NCI-H2196 treated with DMSO at 0.1 percent for 48 hours (cell line): ENCODE results near the gene IFT88.
"Not testable (repeated sequence)": the region's sequence is repeated elsewhere in the genome, so short reads cannot be mapped to it uniquely, and the experiment has no call there.

Source experiments
- DNase-seq: peaks from one replicate; lab custom pipeline; 2025; ENCODE audit not compliant: unreplicated experiment; lab: John Stamatoyannopoulos, UW

The IFT88 gene

GRCh38 chr13:20616059-20616797, 49.3 kb downstream of the IFT88 start:
- no peak for DNase-seq

DNA sequence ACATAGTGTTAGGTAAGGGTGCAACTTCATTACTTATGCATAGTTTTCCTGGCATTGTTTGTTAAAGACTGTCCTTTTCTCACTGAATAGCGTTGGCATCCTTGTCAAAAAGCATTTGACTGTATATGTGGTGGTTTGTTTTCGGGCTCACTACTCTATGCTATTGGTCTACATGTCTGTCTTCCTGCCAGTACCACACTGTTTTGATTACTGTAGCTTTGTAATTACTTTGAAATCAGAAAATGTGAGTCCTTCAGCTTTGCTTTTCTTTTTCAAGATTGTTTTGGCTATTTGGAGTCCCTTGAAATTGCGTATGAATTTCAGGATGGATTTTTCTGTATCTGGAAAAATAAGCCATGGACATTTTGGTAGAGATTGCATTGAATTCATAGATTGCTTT, 56.0 kb downstream of the IFT88 start:
- no peak for DNase-seq

DNA sequence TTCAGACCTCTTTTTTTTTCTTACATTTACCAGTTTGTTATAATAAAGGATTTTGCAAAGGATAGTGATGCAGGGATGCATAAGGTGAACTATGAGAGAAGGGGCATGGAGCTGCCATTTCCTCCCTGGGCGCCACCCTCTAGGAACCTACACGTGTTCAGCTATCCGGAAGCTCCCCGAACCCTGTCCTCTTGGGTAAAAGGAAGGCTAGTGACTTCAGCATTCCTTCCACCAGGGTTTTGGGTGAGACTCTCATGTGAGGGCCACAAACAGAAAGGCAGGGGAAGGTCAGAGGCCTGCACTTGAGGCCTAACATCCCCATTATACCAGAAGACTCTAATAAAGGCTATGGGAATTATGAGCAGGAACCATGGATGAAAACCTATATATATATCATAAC, 57.3 kb downstream of the IFT88 start:
- DNase-seq: no peak

DNA sequence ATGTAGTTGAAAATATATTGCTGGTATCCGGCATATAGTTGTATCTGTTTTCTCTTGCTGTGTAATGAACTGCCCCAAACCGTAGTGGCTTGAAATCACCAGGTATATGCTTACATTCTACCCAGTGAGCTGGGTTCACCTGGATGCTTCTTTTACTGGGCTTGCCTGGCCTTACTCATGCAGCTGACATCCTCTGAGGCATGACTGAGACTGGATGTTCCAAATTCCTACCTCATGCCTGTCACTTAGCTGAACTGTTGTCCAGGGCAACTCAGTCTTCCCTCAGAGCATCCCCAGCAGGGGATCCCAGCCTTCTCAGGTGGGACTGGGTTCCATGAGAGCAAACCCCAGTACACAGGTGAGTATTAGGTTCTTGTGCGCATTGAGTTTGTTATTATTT, 66.8 kb downstream of the IFT88 start:
- no peak for DNase-seq

DNA sequence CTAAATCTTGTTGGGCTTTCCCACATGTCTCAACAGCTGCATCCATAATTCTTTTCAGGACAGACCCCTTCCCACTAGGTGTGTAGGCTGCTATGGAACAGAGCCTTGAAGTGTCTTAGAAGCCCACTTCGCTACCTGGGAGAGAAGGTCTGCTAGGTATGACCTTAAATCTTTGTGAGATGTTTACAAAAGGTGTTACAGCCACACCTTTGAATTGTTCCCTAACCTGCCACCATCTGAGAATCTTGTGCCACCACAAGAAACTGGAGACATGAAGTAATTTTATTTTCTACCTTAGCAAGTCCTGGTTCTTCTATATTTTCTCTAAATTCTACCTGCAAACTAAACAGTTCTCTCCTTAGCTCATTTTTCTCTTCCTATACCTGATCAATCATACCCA, 69.1 kb downstream of the IFT88 start:
- no peak for DNase-seq

DNA sequence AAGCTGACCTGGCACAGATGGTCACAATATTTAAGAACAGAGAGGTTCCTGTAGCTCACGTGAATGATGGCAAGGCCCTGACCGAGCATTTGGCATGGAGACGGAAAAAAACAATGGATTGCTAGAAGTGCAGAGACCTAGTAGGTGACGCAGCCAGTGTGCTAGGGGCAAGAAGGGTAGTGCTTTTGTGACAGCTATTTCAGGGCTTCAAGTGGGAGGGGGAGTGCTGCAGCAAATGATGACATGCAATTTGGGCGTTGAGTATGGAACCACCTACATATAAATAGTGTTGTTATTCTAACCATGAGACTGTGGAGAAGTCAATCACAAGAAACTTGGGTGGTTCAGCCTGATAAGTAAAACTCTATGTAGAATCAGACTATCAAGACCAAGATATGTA, 70.9 kb downstream of the IFT88 start:
- DNase-seq: no peak

GRCh38 chr13:20647758-20648157, 80.8 kb downstream of the IFT88 start:
- DNase-seq: no peak

DNA sequence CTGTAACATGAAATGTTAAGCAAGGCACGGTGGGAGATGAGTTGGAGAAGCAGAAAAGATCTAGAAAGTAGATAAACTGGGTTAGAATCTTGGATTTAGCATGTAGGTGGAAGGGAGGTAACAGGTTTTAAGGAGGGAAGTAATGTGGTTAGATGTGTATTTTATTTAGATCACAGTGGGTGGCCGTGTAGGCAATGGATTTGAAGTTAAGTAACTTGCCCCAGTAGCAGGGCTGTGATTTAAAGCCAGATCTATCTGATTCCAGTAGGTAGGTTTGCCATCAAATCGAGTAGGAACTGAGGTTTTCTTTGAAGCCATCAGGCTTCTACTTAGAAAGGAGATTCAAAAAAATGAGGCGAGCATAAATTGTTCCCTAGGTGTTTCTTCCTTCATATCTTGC, 86.0 kb downstream of the IFT88 start:
- no peak for DNase-seq

GRCh38 chr13:20654156-20654555, 87.2 kb downstream of the IFT88 start:
- no peak for DNase-seq

DNA sequence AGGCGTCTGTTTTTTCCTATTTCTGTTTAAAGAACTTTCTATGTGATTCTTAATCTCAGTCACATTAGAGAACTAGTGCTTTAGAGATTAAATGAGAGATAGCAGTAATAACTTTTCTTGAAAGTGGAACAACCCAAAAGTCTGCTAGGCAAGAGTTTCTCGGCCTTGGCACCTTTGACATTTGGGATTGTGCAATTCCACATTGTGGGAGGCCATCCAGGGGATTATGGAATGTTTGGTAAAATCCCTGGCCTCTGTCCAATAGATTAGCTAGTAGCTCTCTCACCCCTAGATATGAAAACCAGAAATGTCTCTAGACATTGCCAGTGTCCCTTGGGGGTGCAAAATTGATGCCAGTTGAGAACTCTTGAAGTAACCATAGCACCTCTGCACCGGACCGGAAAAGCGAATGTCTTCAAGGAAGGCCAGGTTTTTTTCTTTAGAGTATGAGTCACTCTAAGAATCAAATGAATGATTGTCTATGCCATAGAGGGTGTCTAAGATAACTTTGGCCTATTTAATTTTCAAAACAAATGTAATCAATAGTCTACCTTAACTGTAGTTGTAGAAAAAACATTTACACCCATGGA, 91.6 kb downstream of the IFT88 start:
- DNase-seq: no peak

GRCh38 chr13:20664351-20664750, 97.4 kb downstream of the IFT88 start:
- no peak for DNase-seq

GRCh38 chr13:20666948-20667347, 100.0 kb downstream of the IFT88 start:
- no peak for DNase-seq

- no peak for DNase-seq
These were observed 101.0 kb downstream of the IFT88 start for GRCh38 chr13:20667857-20668437.

DNA sequence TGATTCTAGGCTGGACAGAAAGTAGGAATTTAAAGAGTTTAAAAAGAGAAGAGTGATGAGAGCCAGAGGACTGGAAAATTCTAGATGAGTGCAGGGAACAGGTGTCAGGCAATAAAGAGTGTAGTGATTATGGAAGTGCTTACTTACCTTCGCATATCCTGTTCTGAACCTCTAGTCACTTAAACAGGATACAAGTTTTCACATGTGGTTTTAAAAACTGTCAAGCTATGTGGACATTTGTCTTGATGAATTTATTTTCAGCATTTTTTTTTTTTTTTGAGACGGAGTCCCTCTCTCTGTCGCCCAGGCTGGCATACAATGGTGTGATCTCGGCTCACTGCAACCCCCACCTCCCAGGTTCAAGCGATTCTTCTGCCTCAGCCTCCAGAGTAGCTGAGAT, 102.2 kb downstream of the IFT88 start:
- no peak for DNase-seq

DNA sequence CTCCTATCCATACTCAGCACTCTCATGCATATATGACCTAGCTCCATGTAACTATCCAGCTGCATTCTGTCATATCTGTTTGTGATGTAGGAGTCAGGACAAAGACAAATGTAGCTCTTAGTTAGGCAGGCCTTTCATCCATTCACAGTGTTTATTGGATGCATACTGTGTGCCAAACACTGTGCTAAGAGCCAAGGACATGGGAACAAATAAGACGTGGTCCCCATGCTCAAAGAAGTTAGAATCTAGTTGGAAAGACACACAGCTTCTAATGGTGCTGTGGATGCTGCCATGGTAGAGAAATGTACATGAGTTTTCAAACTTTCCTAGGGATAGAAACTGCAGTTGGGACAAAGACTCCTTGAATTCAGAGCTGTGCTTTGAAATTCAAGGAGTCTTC, 104.8 kb downstream of the IFT88 start:
- no peak for DNase-seq

GRCh38 chr13:20672772-20673171, 105.8 kb downstream of the IFT88 start:
- DNase-seq: no peak

DNA sequence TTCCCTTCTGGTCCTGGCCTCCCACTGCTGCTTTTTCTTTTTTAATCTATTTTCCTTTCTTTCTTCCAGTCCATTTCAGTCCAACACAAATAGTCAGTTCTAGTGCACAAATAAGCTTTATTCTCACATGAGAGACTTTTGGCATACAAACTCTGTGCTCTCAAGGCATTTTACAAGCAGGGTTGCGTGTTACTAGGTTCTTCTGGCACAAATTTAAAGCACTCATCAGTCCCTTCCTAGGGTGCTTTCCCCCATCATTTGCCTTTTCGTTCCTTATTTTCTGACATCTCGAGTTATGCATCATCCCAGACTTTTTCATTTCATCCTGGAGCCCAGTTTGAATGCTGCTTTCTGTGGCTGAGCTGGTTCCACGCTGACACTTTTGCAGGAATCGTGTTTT, 106.8 kb downstream of the IFT88 start:
- no peak for DNase-seq

DNA sequence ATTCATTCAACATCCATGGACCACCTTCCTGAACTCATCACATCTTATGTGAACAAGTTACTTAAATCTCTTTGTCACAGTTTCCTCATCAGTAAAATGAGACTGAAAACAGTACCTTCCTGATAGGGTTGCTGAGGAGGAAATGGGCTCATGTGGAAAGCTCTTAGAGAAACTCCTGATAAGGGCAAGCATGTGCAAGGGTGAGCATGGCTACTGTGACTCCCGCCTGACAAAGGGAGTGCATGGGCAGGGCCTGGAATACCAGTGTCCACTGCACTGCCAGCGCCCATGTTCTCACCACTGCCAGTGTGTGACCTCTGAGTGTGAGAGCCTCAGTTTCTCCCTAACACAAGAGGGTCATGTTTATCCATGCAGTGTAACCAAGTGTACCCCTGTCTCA, 109.3 kb downstream of the IFT88 start:
- no peak for DNase-seq

DNA sequence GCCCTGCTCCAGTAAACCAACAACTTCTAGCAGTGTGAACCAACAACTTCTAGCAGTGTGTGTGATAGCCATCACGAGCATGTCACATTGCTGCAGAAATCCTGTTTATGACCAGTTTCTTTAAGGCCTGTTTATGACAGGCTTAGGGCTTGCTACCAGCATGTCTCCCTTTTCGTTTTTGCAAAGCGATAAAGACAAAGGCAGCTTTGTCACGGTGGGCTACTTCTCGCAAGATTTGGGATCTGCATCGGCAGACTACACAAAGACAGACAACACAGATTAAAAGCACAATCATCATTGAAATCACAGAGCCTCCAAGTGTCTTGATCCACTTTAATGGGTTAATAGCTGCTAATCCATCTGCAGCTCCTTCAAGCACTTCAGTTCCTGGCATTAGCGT, 111.6 kb downstream of the IFT88 start:
- DNase-seq: not testable (repeated sequence)

GRCh38 chr13:20679879-20680278, 112.9 kb downstream of the IFT88 start:
- no peak for DNase-seq

- DNase-seq: no peak
These were observed 113.6 kb downstream of the IFT88 start for GRCh38 chr13:20680416-20681080.

GRCh38 chr13:20681481-20681880, 114.5 kb downstream of the IFT88 start:
- not testable (repeated sequence) for DNase-seq
